Measurements from ENCODE around the gene POLR1B.

POLR1B gene

DNA sequence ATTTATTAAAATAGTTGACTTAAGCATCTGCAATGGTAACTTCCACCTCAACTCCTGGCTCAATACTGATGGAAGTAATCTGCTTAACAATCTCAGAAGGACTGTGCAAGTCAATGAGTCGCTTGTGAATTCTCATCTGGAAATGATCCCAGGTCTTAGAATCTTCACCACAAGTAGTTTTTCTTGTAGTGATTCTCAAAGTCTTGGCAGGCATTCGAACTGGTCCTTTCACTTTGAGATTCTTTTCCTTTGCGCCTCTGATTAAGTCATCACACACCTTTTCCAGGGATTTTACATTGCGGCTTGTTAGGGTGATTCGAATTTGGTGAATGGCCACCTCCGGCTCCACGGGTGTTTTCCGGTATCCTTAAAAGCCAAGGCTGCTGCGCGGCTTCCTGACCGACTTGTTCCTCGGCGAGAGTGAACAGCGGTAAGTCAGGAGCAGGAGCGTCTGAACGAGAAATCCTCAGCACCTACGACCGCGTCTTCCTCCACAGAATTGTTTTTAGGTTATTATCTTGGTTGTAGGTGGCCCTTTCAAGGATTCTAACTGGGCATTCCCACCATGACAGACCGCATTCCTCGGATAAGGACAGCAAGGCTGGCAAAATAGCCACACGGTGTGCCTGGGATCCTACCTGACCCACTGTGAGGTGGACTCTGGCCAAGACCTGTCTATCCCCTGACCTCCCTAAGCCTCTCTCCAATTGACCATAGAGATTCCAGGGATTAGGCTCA, 79.7 kb downstream of the POLR1B start:
- Histone ChIP-seq H3K4me1 (ENCODE audit: control insufficient read depth, insufficient read depth, low read length) (peaks cover 5% of the 10 kb centered on the region; the same call in 1 of the 2 replicates), H3K27ac (ENCODE audit: low read depth, low read length) (no peak overlapping the region), H3K9ac (ENCODE audit: low read length) (no peak overlapping the region), H3K36me3 (ENCODE audit: control insufficient read depth, insufficient read depth, low read length) (no peaks in the 10 kb centered on the region), H3K9me3 (ENCODE audit: control insufficient read depth, insufficient read depth, low read depth, low read length) (no peaks in the 10 kb centered on the region), H3K4me3 (ENCODE audit: low read depth, low read length) (no peak overlapping the region), H3K27me3 (ENCODE audit: control insufficient read depth, insufficient read depth, low read length) (no peaks in the 10 kb centered on the region)

- no peak overlapping the region for H3K27ac ChIP-seq (ENCODE audit: low read depth, low read length)
- no peaks in the 10 kb centered on the region for H3K27me3 ChIP-seq (ENCODE audit: control insufficient read depth, insufficient read depth, low read length)
- no peak overlapping the region for H3K9ac ChIP-seq (ENCODE audit: low read length)
- H3K9me3 ChIP-seq (ENCODE audit: control insufficient read depth, insufficient read depth, low read depth, low read length) = no peaks in the 10 kb centered on the region
- H3K36me3 ChIP-seq (ENCODE audit: control insufficient read depth, insufficient read depth, low read length) = no peaks in the 10 kb centered on the region
- H3K4me1 ChIP-seq (ENCODE audit: control insufficient read depth, insufficient read depth, low read length) = peaks cover 5% of the 10 kb centered on the region; the same call in 1 of the 2 replicates
- no peak overlapping the region for H3K4me3 ChIP-seq (ENCODE audit: low read depth, low read length)
These were observed 80.2 kb downstream of the POLR1B start for GRCh38 chr2:112622528-112622849.

DNA sequence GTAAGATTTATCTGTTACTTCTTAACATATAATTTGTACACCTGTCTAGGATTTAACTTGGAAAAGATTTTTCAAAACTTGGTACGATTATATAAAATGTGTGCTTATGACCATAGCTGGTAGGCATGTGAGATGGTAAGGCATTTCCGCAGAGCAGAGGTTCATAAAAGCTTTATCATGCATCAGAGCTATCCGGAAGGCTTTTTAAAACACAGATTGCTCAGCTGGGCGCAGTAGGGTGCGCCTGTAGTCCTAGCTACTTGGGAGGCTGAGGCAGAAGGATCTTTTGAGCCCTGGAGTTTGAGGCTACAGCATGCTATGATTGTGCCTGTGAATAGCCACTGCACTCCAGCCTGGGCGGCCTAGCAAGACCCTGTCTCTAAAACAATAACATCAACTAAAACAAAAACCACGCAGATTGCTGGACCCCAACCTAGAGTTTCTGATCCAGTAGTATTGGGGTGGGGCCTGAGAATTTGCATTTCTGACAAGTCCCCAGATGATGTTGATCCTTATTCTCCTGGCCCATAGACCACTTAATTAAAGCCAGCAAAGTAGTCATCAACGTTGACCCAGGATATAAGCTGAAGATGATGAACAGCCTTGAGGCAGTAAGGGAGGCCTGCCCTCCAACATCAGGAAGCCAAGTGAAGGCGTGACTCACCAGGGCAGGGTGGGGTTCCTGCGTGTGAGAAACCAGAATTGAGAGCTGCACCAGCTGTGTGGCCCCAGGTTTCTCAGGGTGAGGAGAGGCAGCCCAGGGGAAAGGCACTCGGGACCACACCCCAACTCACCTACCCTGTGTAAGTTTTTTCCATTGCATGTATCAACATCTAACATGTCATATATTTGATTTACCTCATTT, 81.9 kb downstream of the POLR1B start:
- Histone ChIP-seq H3K4me1 (ENCODE audit: control insufficient read depth, insufficient read depth, low read length) (peaks cover 5% of the 10 kb centered on the region; the same call in 1 of the 2 replicates), H3K4me3 (ENCODE audit: low read depth, low read length) (no peak overlapping the region), H3K9ac (ENCODE audit: low read length) (no peak overlapping the region), H3K27me3 (ENCODE audit: control insufficient read depth, insufficient read depth, low read length) (no peaks in the 10 kb centered on the region), H3K27ac (ENCODE audit: low read depth, low read length) (no peak overlapping the region), H3K9me3 (ENCODE audit: control insufficient read depth, insufficient read depth, low read depth, low read length) (no peaks in the 10 kb centered on the region), H3K36me3 (ENCODE audit: control insufficient read depth, insufficient read depth, low read length) (no peaks in the 10 kb centered on the region)

DNA sequence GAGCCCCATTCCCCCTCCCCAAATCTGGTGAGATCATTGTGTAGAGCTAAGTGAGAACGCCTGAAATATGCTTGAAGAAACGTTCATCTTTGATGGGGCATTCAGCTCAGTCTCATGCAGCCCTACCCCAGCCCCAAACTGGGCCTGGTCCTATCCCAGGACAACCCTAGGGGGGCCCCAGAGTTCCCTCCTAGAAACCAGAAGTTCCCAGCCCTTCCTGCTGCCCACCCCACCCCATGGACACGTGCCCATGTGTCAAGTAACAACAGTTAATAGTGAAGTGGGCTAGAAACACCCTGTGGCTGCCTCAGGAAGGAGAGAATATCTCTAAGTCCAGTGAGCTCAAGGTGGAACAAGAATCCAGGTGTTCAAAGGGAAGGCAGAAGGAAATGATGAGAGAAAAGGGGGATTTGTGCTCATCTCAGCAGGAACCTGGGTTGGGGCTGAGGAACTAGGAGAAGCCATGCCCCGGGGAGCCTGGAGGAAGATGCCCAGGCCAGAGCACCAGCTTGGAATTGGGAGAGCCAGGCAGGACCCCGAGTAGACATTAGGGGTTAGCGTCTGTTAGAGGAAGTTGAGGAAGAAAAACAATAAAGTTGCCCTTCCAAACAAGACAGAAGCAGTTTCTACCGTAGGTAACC, 83.3 kb downstream of the POLR1B start:
- H3K9me3 ChIP-seq (ENCODE audit: control insufficient read depth, insufficient read depth, low read depth, low read length) = no peaks in the 10 kb centered on the region
- no peak overlapping the region for H3K27ac ChIP-seq (ENCODE audit: low read depth, low read length)
- no peaks in the 10 kb centered on the region for H3K27me3 ChIP-seq (ENCODE audit: control insufficient read depth, insufficient read depth, low read length)
- no peak overlapping the region for H3K4me3 ChIP-seq (ENCODE audit: low read depth, low read length)
- H3K36me3 ChIP-seq (ENCODE audit: control insufficient read depth, insufficient read depth, low read length) = no peaks in the 10 kb centered on the region
- H3K9ac ChIP-seq (ENCODE audit: low read length) = no peak overlapping the region
- peaks cover 14% of the 10 kb centered on the region for H3K4me1 ChIP-seq (ENCODE audit: control insufficient read depth, insufficient read depth, low read length)

- Histone ChIP-seq H3K9me3 (ENCODE audit: control insufficient read depth, insufficient read depth, low read depth, low read length) (no peaks in the 10 kb centered on the region), H3K9ac (ENCODE audit: low read length) (no peak overlapping the region)
These were observed 84.4 kb downstream of the POLR1B start for GRCh38 chr2:112626604-112627059.

More at GRCh38 chr2:112626604-112627059, 84.4 kb downstream of the POLR1B start:
- Histone ChIP-seq H3K4me1 (ENCODE audit: control insufficient read depth, insufficient read depth, low read length) (peaks cover 24% of the 10 kb centered on the region), H3K27me3 (ENCODE audit: control insufficient read depth, insufficient read depth, low read length) (no peaks in the 10 kb centered on the region), H3K4me3 (ENCODE audit: low read depth, low read length) (no peak overlapping the region), H3K36me3 (ENCODE audit: control insufficient read depth, insufficient read depth, low read length) (no peaks in the 10 kb centered on the region), H3K27ac (ENCODE audit: low read depth, low read length) (no peak overlapping the region)

Data from HUES6 (cell line).